ENCODE measurements around the gene DCLRE1A.

Gene DCLRE1A

DNA sequence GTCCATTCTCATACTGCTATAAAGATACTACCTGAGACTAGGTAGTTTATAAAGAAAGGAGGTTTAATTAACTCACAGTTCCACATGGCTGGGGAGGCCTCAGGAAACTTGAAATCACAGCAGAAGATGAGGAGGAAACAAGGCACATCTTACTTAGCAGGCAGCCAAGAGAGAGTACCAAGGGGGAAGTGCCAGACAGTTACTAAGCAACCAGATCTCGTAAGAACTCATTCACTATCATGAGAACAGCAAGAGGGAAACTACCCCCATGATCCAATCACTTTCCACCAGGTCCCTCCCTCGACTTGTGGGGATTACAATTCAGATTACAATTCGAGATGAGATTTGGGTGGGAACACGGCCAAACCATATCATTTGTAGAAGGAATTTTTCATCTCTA lies 36.9 kb upstream of the DCLRE1A start:
- Histone ChIP-seq H3K4me2 (ENCODE audit: low read length) (no peak overlapping the region), H3K9me3 (ENCODE audit: insufficient read depth, low read length) (no peaks in the 10 kb centered on the region), H3K79me2 (ENCODE audit: low read length) (no peaks in the 10 kb centered on the region), H3K4me1 (ENCODE audit: low read length) (no peaks in the 10 kb centered on the region), H3K27ac (ENCODE audit: low read length) (no peak overlapping the region), H3K27me3 (ENCODE audit: low read depth, low read length) (no peaks in the 10 kb centered on the region), H2AFZ (ENCODE audit: low read depth, low read length) (no peak overlapping the region), H4K20me1 (ENCODE audit: insufficient read depth, low read length) (no peaks in the 10 kb centered on the region), H3K4me3 (ENCODE audit: low read length) (no peak overlapping the region), H3K36me3 (replicated peaks; ENCODE audit: low read depth, low read length) (peaks cover 17% of the 10 kb centered on the region), H3K9ac (ENCODE audit: low read length) (no peak overlapping the region)
- no peak for TF ChIP-seq CTCF (IDR thresholded peaks at IDR 0.05; ENCODE audit: low read depth, low read length)
- TF ChIP-seq EZH2phosphoT487 (IDR thresholded peaks at IDR 0.05; ENCODE audit: low read depth): no peak

DNA sequence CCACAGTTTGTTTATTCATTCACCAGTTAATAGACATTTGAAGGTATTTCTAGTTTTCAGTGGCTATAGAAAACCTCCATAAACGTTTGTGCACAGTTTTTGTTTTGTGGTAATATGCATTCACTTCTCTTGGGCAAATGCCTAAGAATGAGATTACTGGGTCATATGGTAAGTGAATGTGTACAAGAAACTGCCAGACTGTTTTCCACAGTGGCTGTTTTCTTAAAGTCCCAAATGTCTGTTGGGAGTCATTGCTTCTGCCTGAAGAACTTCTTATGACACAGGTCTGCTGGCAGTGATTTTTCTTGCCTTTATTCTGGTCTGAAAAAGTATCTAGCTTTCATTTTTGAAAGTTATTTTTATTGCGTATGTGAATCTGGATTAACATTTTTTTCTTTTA lies 36.0 kb upstream of the DCLRE1A start:
- Histone ChIP-seq H3K4me2 (ENCODE audit: low read length) (no peak overlapping the region), H3K27ac (ENCODE audit: low read length) (no peak overlapping the region), H3K9me3 (ENCODE audit: insufficient read depth, low read length) (no peaks in the 10 kb centered on the region), H3K79me2 (ENCODE audit: low read length) (no peaks in the 10 kb centered on the region), H3K9ac (ENCODE audit: low read length) (no peak overlapping the region), H4K20me1 (ENCODE audit: insufficient read depth, low read length) (no peaks in the 10 kb centered on the region), H3K36me3 (replicated peaks; ENCODE audit: low read depth, low read length) (peaks cover 19% of the 10 kb centered on the region), H3K4me1 (ENCODE audit: low read length) (no peaks in the 10 kb centered on the region), H3K4me3 (ENCODE audit: low read length) (no peak overlapping the region), H3K27me3 (ENCODE audit: low read depth, low read length) (no peaks in the 10 kb centered on the region), H2AFZ (ENCODE audit: low read depth, low read length) (no peak overlapping the region)
- no peak for TF ChIP-seq CTCF (IDR thresholded peaks at IDR 0.05; ENCODE audit: low read depth, low read length)
- no peak for TF ChIP-seq EZH2phosphoT487 (IDR thresholded peaks at IDR 0.05; ENCODE audit: low read depth)

- H3K9me3 ChIP-seq (ENCODE audit: insufficient read depth, low read length): no peaks in the 10 kb centered on the region
- H3K4me1 ChIP-seq (ENCODE audit: low read length): peaks cover 10% of the 10 kb centered on the region
- H3K4me2 ChIP-seq (ENCODE audit: low read length): no peak overlapping the region
- peaks cover 18% of the 10 kb centered on the region for H3K36me3 ChIP-seq (replicated peaks; ENCODE audit: low read depth, low read length)
- H3K27ac ChIP-seq (ENCODE audit: low read length): no peak overlapping the region
- H4K20me1 ChIP-seq (ENCODE audit: insufficient read depth, low read length): no peaks in the 10 kb centered on the region; the same call in 1 of the 2 replicates
- no peak overlapping the region for H3K4me3 ChIP-seq (ENCODE audit: low read length)
- no peak overlapping the region for H3K9ac ChIP-seq (ENCODE audit: low read length)
- H3K79me2 ChIP-seq (ENCODE audit: low read length): no peaks in the 10 kb centered on the region
- H3K27me3 ChIP-seq (ENCODE audit: low read depth, low read length): no peaks in the 10 kb centered on the region
- H2AFZ ChIP-seq (ENCODE audit: low read depth, low read length): no peak overlapping the region
- TF ChIP-seq CTCF (IDR thresholded peaks at IDR 0.05; ENCODE audit: low read depth, low read length) (no peak), EZH2phosphoT487 (IDR thresholded peaks at IDR 0.05; ENCODE audit: low read depth) (no peak)
Observed at GRCh38 chr10:113882240-113882639, 28.4 kb upstream of the DCLRE1A start.

DNA sequence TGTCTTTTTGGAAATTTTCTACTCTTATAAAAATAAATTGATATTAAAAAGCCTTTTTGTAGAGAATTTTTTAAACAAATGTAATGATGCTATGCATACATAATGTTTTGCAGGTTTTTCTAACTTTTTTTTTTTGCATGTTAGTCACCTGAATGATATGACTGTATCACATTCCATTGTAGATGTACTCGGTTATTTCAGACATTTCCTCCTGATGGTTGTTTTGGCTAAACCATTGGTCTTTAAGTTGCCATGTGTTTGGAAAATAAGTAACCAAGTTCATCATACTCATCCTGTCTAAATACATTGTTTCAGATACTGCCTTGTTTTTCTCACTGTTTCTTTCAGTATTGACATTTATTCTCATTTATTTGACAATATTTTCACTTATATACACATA lies 26.4 kb upstream of the DCLRE1A start:
- Histone ChIP-seq H4K20me1 (ENCODE audit: insufficient read depth, low read length) (peaks cover 4% of the 10 kb centered on the region; the same call in 1 of the 2 replicates), H3K4me1 (ENCODE audit: low read length) (peaks cover 10% of the 10 kb centered on the region), H3K4me2 (ENCODE audit: low read length) (no peak overlapping the region), H2AFZ (ENCODE audit: low read depth, low read length) (no peak overlapping the region), H3K36me3 (replicated peaks; ENCODE audit: low read depth, low read length) (peaks cover 5% of the 10 kb centered on the region), H3K9me3 (ENCODE audit: insufficient read depth, low read length) (no peaks in the 10 kb centered on the region), H3K9ac (ENCODE audit: low read length) (no peak overlapping the region), H3K79me2 (ENCODE audit: low read length) (no peaks in the 10 kb centered on the region), H3K27ac (ENCODE audit: low read length) (no peak overlapping the region), H3K4me3 (ENCODE audit: low read length) (no peak overlapping the region), H3K27me3 (ENCODE audit: low read depth, low read length) (no peaks in the 10 kb centered on the region)
- TF ChIP-seq EZH2phosphoT487 (IDR thresholded peaks at IDR 0.05; ENCODE audit: low read depth) (no peak), CTCF (IDR thresholded peaks at IDR 0.05; ENCODE audit: low read depth, low read length) (no peak)

Measured in OCI-LY3 (cell line).